ENCODE data around the gene SOBP.
"Not testable (repeated sequence)": the region's sequence is repeated elsewhere in the genome, so short reads cannot be mapped to it uniquely, and the experiment has no call there.

Gene SOBP

DNA sequence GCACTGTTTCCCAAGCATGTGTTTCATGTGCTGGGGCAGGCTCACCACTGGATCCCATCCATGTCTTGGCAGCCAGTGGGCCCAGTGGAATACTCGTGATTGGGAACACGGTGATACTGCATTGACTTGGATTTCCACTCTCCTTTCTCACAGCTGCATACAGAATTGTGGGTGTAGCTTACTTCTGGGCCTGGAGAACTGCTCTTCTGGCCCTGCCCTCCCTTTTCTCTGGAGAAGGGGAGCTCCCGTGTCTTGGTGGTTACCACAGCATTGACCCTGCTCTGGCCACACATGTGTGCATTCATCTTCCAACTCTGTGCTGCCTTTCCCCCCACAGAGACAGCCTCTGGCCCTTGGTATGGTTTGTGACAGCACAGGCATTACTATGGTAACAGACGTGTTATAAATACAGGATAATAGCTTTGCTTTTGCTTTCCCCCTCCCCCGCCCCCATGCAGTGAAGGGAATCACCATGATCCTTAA lies 21.6 kb downstream of the SOBP start:
- DNase-seq (ENCODE audit: low read depth) = no peak
- H3K4me3 ChIP-seq (replicated peaks; ENCODE audit: low read depth, low read length) = no peak overlapping the region
- TF ChIP-seq CTCF (IDR thresholded peaks at IDR 0.05; ENCODE audit: low read length, missing control alignments) = no peak

DNA sequence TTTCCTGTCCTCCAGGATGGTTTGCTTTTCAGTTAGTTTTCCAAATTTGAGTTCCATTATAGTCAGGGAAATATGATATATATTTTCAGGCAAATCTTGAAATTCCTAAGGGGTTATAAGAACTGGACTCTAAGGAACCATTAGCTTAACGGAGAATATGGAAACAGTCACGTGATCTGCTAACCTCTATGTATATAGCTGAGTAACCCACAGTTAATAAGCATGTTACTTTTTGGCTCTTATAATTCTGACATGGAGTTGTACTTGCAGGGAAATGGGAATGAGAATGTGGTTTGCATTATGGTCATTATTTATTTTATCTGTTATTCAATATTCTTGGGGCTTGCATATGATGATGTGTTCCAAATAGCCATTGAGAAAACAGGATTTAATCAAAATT lies 23.3 kb downstream of the SOBP start:
- no peak for DNase-seq (ENCODE audit: low read depth)
- no peak overlapping the region for H3K4me3 ChIP-seq (replicated peaks; ENCODE audit: low read depth, low read length)
- TF ChIP-seq CTCF (IDR thresholded peaks at IDR 0.05; ENCODE audit: low read length, missing control alignments) = no peak

DNA sequence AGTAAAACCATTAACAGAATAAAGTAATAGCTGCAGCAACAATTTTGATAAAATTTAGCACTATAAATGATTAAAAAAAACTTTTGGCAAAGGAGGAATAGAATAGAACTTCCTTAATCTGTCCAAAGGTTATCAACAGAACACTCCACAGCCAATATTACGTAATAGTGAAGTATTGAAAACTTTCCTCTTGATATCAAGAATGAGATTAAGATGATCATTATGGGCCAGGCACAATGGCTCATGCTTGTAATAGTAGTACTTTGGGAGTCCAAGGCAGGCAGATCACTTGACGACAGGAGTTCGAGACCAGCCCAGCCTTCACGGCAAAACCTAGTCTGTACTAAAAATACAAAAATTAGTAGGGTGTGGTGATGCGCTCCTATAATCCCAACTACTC lies 26.0 kb downstream of the SOBP start:
- no peak for DNase-seq (ENCODE audit: low read depth)
- H3K4me3 ChIP-seq (replicated peaks; ENCODE audit: low read depth, low read length) = no peak overlapping the region
- no peak for TF ChIP-seq CTCF (IDR thresholded peaks at IDR 0.05; ENCODE audit: low read length, missing control alignments)

- DNase-seq (ENCODE audit: low read depth) = no peak
- TF ChIP-seq CTCF (IDR thresholded peaks at IDR 0.05; ENCODE audit: low read length, missing control alignments) = no peak
- no peak overlapping the region for H3K4me3 ChIP-seq (replicated peaks; ENCODE audit: low read depth, low read length)
Observed at GRCh38 chr6:107517274-107517673, 27.4 kb downstream of the SOBP start.

DNA sequence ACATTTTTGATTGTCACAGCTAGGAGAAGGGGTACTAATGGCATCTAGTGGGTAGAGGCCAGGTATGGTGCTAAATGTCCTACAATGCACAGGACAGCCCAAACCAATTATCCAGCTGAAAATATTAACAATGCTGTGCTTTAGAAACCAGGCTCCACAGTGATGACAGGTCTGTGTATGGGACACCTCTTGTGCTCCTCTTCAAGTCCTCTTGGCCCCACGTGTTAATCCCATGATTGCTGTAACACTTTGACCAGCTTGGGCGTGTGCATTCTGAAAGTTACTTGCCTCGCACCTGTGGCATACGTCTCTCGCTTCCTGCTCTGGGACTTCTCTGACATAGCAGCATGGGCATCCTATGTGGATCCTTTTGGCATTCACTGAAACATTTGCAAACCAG lies 29.3 kb downstream of the SOBP start:
- DNase-seq (ENCODE audit: low read depth); H3K4me3 ChIP-seq (replicated peaks; ENCODE audit: low read depth, low read length): not testable (repeated sequence)

DNA sequence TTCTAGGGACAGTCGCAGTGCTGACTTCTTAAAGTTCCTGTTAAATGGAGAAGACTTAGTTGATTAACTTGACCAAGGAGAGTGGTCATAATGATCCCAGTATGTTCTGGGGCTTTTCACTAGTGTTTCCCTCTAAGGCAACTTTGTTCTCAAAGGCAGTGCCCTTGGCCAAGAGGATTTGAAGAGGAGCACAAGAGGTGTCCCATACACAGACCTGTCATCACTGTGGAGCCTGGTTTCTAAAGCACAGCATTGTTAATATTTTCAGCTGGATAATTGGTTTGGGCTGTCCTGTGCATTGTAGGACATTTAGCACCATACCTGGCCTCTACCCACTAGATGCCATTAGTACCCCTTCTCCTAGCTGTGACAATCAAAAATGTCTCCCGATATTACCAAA lies 30.8 kb downstream of the SOBP start:
- H3K4me3 ChIP-seq (replicated peaks; ENCODE audit: low read depth, low read length); DNase-seq (ENCODE audit: low read depth): not testable (repeated sequence)

GRCh38 chr6:107523054-107523791 lies 33.3 kb downstream of the SOBP start:
- no peak for DNase-seq (ENCODE audit: low read depth)
- no peak overlapping the region for H3K4me3 ChIP-seq (replicated peaks; ENCODE audit: low read depth, low read length)
- no peak for TF ChIP-seq CTCF (IDR thresholded peaks at IDR 0.05; ENCODE audit: low read length, missing control alignments)

DNA sequence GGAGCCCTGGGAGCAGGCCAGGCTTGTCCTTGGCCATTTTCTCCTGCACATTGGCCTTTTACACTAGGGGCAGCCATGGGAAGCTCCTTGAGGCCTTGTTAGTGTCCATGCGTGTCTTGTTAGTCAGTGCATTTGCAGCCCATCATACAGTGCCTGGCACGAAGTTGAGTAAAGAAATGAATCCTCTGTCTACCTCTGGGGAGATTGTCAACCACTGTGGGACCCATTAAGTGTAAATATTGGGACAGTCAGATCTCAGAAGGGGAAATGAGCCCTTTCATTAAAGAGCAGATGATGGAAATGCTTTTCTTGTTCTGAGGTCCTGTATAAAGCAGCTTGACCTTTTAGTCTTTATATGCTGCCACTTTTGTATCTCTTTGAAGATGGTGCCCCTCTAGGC lies 33.9 kb downstream of the SOBP start:
- TF ChIP-seq CTCF (IDR thresholded peaks at IDR 0.05; ENCODE audit: low read length, missing control alignments) = no peak
- no peak overlapping the region for H3K4me3 ChIP-seq (replicated peaks; ENCODE audit: low read depth, low read length)
- DNase-seq (ENCODE audit: low read depth) = no peak

Measured in fibroblast of pulmonary artery (primary cell).